ENCODE results near the gene PHF10.

- TF ChIP-seq CTCF (IDR thresholded peaks at IDR 0.05) (no peak), POLR2A (IDR thresholded peaks at IDR 0.05) (no peak)
Measured at GRCh38 chr6:169714595-169714994, 9.7 kb downstream of the PHF10 start.
